HepG2 (cell line): ENCODE data around the gene PAK1IP1. TPM values are rescaled to one million over a fixed set of nuclear protein-coding genes. Genes with fewer than 3 reads are reported as not detected.

Experiments
- DMAP1 ChIP-seq: IDR thresholded peaks from 2 replicates; pipeline ENCODE4 v1.6.1; 2016
- EHMT2 ChIP-seq: fragments of 200-600 bp; sonication (generic); IDR thresholded peaks from 2 replicates; pipeline ENCODE4 v1.7.0; 2017; ENCODE audit warnings: antibody characterized with exemption, low read depth, low read length, borderline replicate concordance
- FOXK1 ChIP-seq: sonication (generic); formaldehyde crosslinking; IDR thresholded peaks from 2 replicates; pipeline ENCODE4 v1.4.0; 2020; ENCODE audit warnings: low read depth, missing genetic modification reagents, borderline replicate concordance
- IRF2 ChIP-seq: IDR thresholded peaks from 2 replicates; pipeline ENCODE4 v1.6.1; 2018; ENCODE audit warnings: missing genetic modification reagents, missing compliant biosample characterization
- MAZ ChIP-seq, 2 experiments: sonication (generic) in 1 of 2; formaldehyde crosslinking in 1 of 2; IDR thresholded peaks; 2 replicates each; pipeline versions ENCODE4 v1.5.0 to v1.6.1; 2012 to 2020; ENCODE audit warnings: low read depth in 2 of 2, mild to moderate bottlenecking in 2 of 2, borderline replicate concordance in 1 of 2, improper control_type of control experiment in 1 of 2, low read length in 1 of 2, missing genetic modification reagents in 1 of 2, moderate library complexity in 1 of 2
- MYNN ChIP-seq: sonication (generic); formaldehyde crosslinking; IDR thresholded peaks from 2 replicates; pipeline ENCODE4 v1.4.0; 2020; ENCODE audit warnings: mild to moderate bottlenecking, low read depth, missing genetic modification reagents
- NR2F2 ChIP-seq: IDR thresholded peaks from 2 replicates; pipeline ENCODE4 v1.6.1; 2012; ENCODE audit warnings: low read depth, inconsistent platforms, borderline replicate concordance
- TRAFD1 ChIP-seq: sonication (generic); formaldehyde crosslinking; IDR thresholded peaks from 2 replicates; pipeline ENCODE4 v1.5.1; 2020; ENCODE audit warnings: missing genetic modification reagents, mild to moderate bottlenecking, borderline replicate concordance
- ZKSCAN8 ChIP-seq: IDR thresholded peaks from 2 replicates; pipeline ENCODE4 v1.6.1; 2016; ENCODE audit warnings: borderline replicate concordance, missing genetic modification reagents, missing compliant biosample characterization
- ZNF101 ChIP-seq: sonication (generic); formaldehyde crosslinking; IDR thresholded peaks from 2 replicates; pipeline ENCODE4 v1.4.0; 2020; ENCODE audit warnings: mild to moderate bottlenecking, low read depth, missing genetic modification reagents, borderline replicate concordance
- ZNF138 ChIP-seq: sonication (generic); formaldehyde crosslinking; IDR thresholded peaks from 2 replicates; pipeline ENCODE4 v1.5.0; 2020; ENCODE audit warnings: mild to moderate bottlenecking, low read depth, missing genetic modification reagents
- ZNF451 ChIP-seq: sonication (generic); formaldehyde crosslinking; IDR thresholded peaks from 2 replicates; pipeline ENCODE4 v1.5.0; 2020; ENCODE audit warnings: mild to moderate bottlenecking, missing genetic modification reagents
- polyA plus RNA-seq, 8 experiments: library from polyadenylated mRNA; depleted of rRNA in 3 of 8; stranded (reverse) in 7 of 8; unstranded in 1 of 8; fragments of >200 nt; fragmentation: Illumina TruSeq in 4 of 8; extraction: Trizol in 4 of 8; gene quantifications; 2 replicates each; pipeline versions ENCODE4 v1.2.1 to v1.2.3, GENCODE V29; 2011 to 2016; ENCODE audit warnings: low read depth in 4 of 8, missing spikeins in 1 of 8, mixed read lengths in 1 of 8; ENCODE audit not compliant: insufficient read depth in 1 of 8
- total RNA-seq, 5 experiments: library from RNA; depleted of rRNA; stranded (reverse); fragments of >200 nt; fragmentation: Illumina TruSeq; extraction: Trizol; gene quantifications; 2 replicates each; pipeline ENCODE4 v1.2.3, GENCODE V29; 2016; ENCODE audit warnings: low read depth in 1 of 5
- TF ChIP-seq, protein P1 (sequence below): sonication (generic); formaldehyde crosslinking; IDR thresholded peaks from 2 replicates; pipeline ENCODE4 v1.4.0; 2020; ENCODE audit warnings: mild to moderate bottlenecking, missing genetic modification reagents
- TF ChIP-seq, protein P2 (sequence below): IDR thresholded peaks from 2 replicates; pipeline ENCODE4 v1.6.1; 2018; ENCODE audit warnings: missing genetic modification reagents, mild to moderate bottlenecking, missing compliant biosample characterization
- TF ChIP-seq, protein P3 (sequence below): sonication (generic); formaldehyde crosslinking; conservative IDR thresholded peaks from 2 replicates; pipeline ENCODE4 v1.8.0; 2022; ENCODE audit warnings: mild to moderate bottlenecking, moderate library complexity, missing genetic modification reagents

Gene PAK1IP1
- total and polyA plus RNA-seq, 2 of the 13 experiments (the other 11 are each of a cell fraction or from before 2014, with no cell fraction given) = 23.4 to 66.2 TPM

GRCh38 chr6:10722820-10723566 is 28.2 kb downstream of the PAK1IP1 start, which contains the start of gene TMEM14C (continued):
- TF ChIP-seq, protein P1, sequence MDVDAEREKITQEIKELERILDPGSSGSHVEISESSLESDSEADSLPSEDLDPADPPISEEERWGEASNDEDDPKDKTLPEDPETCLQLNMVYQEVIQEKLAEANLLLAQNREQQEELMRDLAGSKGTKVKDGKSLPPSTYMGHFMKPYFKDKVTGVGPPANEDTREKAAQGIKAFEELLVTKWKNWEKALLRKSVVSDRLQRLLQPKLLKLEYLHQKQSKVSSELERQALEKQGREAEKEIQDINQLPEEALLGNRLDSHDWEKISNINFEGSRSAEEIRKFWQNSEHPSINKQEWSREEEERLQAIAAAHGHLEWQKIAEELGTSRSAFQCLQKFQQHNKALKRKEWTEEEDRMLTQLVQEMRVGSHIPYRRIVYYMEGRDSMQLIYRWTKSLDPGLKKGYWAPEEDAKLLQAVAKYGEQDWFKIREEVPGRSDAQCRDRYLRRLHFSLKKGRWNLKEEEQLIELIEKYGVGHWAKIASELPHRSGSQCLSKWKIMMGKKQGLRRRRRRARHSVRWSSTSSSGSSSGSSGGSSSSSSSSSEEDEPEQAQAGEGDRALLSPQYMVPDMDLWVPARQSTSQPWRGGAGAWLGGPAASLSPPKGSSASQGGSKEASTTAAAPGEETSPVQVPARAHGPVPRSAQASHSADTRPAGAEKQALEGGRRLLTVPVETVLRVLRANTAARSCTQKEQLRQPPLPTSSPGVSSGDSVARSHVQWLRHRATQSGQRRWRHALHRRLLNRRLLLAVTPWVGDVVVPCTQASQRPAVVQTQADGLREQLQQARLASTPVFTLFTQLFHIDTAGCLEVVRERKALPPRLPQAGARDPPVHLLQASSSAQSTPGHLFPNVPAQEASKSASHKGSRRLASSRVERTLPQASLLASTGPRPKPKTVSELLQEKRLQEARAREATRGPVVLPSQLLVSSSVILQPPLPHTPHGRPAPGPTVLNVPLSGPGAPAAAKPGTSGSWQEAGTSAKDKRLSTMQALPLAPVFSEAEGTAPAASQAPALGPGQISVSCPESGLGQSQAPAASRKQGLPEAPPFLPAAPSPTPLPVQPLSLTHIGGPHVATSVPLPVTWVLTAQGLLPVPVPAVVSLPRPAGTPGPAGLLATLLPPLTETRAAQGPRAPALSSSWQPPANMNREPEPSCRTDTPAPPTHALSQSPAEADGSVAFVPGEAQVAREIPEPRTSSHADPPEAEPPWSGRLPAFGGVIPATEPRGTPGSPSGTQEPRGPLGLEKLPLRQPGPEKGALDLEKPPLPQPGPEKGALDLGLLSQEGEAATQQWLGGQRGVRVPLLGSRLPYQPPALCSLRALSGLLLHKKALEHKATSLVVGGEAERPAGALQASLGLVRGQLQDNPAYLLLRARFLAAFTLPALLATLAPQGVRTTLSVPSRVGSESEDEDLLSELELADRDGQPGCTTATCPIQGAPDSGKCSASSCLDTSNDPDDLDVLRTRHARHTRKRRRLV (CRISPR knock-in tag) = peak; percentile 83
- TF ChIP-seq ZKSCAN8 (CRISPR knock-in tag) (peak; percentile 75; the same call in 1 of the 2 replicates), ZNF101 (peak; percentile 86; the same call in 1 of the 2 replicates), IRF2 (CRISPR knock-in tag) (peak; percentile 88), ZNF451 (no peak), NR2F2 (no peak), MYNN (CRISPR knock-in tag) (no peak; the same call in 1 of the 2 replicates), ZNF138 (peak; percentile 36; the same call in 1 of the 2 replicates), FOXK1 (CRISPR knock-in tag) (peak; percentile 80; the same call in 1 of the 2 replicates), DMAP1 (peak; percentile 95), TRAFD1 (CRISPR knock-in tag) (peak; percentile 51; the same call in 1 of the 2 replicates), MAZ (IDR thresholded peaks at IDR 0.05; ENCODE audit: borderline replicate concordance, low read depth, low read length) (peak; percentile 96), MAZ (CRISPR knock-in tag; IDR thresholded peaks at IDR 0.05; ENCODE audit: low read depth) (peak; percentile 99), EHMT2 (no peak)
- TF ChIP-seq, protein P2, sequence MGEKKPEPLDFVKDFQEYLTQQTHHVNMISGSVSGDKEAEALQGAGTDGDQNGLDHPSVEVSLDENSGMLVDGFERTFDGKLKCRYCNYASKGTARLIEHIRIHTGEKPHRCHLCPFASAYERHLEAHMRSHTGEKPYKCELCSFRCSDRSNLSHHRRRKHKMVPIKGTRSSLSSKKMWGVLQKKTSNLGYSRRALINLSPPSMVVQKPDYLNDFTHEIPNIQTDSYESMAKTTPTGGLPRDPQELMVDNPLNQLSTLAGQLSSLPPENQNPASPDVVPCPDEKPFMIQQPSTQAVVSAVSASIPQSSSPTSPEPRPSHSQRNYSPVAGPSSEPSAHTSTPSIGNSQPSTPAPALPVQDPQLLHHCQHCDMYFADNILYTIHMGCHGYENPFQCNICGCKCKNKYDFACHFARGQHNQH (CRISPR knock-in tag) = peak; percentile 94
- TF ChIP-seq, protein P3, sequence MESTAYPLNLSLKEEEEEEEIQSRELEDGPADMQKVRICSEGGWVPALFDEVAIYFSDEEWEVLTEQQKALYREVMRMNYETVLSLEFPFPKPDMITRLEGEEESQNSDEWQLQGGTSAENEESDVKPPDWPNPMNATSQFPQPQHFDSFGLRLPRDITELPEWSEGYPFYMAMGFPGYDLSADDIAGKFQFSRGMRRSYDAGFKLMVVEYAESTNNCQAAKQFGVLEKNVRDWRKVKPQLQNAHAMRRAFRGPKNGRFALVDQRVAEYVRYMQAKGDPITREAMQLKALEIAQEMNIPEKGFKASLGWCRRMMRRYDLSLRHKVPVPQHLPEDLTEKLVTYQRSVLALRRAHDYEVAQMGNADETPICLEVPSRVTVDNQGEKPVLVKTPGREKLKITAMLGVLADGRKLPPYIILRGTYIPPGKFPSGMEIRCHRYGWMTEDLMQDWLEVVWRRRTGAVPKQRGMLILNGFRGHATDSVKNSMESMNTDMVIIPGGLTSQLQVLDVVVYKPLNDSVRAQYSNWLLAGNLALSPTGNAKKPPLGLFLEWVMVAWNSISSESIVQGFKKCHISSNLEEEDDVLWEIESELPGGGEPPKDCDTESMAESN (CRISPR knock-in tag) = peak; percentile 90
